NCI-H1417 (cell line): ENCODE results near the gene DDIT3.
"Not testable (repeated sequence)": the region's sequence is repeated elsewhere in the genome, so short reads cannot be mapped to it uniquely, and the experiment has no call there.

Source experiments
- DNase-seq, 3 experiments: peaks; one replicate each; lab custom pipeline; 2025; lab: John Stamatoyannopoulos, UW

Gene DDIT3

DNA sequence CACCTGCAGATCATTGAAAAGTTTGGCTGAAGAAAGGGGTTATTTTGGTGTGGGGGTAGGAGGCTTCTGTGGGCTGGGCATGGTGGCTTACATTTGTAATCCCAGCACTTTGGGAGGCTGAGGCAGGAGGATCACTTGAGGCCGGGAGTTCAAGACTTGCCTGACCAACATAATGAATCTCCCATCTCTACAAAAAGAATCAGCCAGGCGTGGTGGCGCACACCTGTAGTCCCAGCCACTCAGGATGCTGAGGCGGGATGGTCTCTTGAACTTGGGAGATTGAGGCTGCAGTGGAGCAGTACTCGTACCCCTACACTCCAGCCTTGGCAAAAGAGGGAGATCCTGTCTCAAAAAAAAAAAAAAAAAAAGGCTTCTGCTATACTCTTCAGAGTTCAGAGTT lies 7.0 kb downstream of the DDIT3 start:
- DNase-seq = no peak

GRCh38 chr12:57512665-57513064 lies 7.6 kb downstream of the DDIT3 start:
- no peak for DNase-seq

DNA sequence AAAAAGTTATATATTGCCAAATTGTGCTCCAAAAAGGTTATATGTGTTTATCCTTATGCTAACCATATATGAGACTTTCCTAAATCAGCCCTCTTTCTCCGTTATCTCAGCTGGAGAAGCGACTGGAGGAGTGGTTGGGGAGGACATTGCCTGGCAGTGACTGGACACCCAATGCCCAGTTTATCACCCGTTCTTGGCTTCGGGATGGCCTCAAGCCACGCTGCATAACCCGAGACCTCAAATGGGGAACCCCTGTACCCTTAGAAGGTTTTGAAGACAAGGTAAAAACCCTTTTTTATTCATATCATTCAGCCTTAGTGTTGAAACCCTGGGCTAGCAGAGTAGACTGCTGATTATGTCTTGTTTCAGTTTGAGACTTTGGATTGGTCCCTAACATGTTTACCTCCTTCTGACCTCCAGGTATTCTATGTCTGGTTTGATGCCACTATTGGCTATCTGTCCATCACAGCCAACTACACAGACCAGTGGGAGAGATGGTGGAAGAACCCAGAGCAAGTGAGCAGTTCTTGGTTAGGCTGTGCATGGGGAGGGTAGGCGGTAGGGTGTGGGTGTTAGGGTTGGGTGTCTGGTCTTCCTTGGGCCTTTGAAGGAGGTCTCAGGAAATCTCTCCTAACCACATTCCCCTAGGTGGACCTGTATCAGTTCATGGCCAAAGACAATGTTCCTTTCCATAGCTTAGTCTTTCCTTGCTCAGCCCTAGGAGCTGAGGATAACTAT lies 8.6 kb downstream of the DDIT3 start:
- no peak for DNase-seq

DNA sequence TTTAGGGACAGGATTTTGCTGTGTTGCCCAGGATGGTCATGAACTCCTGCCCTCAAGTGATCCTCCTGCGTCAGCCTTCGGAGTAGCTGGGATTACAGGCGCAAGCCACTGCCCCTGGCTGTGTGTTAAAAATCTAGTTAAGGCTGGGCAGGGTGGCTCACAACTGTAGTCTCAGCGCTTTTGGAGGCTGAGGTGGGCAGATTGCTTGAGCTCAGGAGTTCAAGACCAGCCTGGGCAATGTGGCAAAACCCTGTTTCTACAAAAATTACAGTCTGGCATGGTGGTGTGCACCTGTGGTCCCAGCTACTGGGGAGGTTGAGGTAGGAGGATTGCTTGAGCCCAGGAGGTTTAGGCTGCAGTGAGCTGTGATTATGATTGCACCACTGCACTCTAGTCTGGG lies 9.2 kb downstream of the DDIT3 start:
- no peak for DNase-seq

DNA sequence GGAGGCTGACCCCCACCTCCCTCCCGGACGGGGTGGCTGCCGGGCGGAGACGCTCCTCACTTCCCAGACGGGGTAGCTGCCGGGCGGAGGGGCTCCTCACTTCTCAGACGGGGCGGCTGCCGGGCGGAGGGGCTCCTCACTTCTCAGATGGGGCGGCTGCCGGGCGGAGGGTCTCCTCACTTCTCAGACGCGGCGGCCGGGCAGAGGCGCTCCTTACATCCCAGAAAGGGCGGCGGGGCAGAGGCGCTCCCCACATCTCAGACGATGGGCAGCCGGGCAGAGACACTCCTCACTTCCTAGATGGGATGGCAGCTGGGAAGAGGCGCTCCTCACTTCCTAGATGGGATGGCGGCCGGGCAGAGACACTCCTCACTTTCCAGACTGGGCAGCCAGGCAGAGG lies 12.5 kb downstream of the DDIT3 start:
- DNase-seq = not testable (repeated sequence)

DNA sequence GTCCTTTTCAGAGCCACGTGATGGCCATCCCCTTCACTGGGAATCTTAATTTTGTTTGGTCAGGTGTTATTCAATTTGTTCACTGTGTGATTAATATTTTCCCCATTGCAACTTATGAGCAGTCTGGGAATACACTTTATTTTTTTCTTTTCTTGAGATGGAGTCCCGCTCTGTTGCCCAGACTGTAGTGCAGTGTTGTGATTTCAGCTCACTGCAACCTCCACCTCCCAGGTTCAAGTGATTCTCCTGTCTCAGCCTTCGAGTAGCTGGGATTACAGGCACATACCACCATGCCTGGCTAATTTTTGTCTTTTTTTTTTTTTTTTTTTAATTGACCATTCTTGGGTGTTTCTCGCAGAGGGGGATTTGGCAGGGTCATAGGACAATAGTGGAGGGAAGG lies 13.8 kb downstream of the DDIT3 start:
- DNase-seq = not testable (repeated sequence)

DNA sequence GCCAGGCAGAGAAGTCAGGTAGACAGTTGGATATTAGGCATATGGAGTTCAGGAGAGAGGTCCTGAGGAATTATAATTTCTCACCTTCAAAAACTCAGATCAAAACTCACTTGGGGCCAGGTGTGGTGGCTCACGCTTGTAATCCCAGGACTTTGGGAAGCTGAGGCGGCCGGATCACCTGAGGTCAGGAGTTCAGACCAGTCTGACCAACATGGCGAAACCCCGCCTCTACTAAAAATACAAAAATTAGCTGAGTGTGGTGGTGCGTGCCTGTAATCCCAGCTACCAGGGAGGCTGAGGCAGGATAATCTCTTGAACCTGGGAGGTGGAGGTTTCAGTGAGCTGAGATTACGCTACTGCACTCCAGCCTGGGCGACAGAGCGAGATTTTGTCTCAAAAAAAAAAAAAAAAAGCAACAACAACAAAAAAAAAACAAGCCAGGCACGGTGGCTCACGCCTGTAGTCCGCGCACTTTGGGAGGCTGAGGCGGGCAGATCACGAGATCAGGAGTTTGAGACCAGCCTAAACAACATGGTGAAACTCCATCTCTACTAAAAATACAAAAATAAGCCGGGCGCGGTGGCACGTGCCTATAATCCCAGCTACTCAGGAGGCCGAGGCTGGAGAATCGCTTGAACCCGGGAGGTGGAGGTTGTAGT lies 17.9 kb downstream of the DDIT3 start:
- not testable (repeated sequence) for DNase-seq

DNA sequence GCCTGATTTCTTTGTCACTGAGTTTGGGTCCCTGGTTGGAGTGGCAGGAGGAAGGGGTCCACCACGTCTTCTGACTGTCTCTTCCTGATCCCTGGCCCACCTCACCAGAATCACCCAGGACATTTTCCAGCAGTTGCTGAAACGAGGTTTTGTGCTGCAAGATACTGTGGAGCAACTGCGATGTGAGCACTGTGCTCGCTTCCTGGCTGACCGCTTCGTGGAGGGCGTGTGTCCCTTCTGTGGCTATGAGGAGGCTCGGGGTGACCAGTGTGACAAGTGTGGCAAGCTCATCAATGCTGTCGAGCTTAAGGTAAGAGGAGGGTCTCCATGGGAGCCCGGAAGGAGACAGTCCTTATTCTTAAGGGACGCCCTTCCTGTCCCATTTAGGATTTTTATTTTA lies 20.1 kb downstream of the DDIT3 start:
- DNase-seq = no peak

GRCh38 chr12:57498571-57498970 lies 21.7 kb downstream of the DDIT3 start:
- DNase-seq = no peak

DNA sequence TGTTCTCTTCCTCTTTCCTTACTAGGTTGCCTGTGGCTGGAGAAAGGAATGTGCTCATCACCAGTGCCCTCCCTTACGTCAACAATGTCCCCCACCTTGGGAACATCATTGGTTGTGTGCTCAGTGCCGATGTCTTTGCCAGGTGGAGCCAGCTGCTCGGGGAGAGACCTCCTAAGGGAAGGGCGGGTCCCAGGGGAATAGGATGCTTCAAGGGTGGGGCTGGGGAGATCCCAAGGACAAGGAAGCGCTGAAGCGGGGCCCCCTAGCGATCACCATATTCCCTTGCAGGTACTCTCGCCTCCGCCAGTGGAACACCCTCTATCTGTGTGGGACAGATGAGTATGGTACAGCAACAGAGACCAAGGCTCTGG lies 22.2 kb downstream of the DDIT3 start:
- DNase-seq = no peak

GRCh38 chr12:57497223-57498131 lies 22.8 kb downstream of the DDIT3 start:
- peak in 1 of 3 experiments; percentile 25 for DNase-seq

- DNase-seq = peak in 1 of 3 experiments; percentile 80
Measured at GRCh38 chr12:57496822-57497221, 23.5 kb downstream of the DDIT3 start.

GRCh38 chr12:57495051-57495701 lies 25.1 kb downstream of the DDIT3 start:
- DNase-seq = not testable (repeated sequence)

- no peak for DNase-seq
Measured at GRCh38 chr12:57491393-57492280, 28.7 kb downstream of the DDIT3 start.

DNA sequence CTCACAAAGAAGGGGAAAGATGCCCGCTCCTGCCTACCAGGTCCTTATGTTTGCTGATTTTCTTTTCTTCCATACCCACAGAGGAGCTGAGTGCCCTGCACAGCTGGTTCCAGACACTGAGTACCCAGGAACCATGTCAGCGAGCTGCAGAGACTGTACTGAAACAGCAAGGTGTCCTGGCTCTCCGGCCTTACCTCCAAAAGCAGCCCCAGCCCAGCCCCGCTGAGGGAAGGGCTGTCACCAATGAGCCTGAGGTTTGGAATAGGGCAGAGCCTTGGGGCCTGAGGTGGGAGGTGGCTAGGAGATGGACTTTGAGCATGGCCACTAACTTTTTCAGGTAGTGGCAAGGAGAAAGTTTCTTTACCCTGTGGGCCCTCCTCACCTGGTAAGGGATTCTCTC lies 30.2 kb downstream of the DDIT3 start:
- DNase-seq = no peak

DNA sequence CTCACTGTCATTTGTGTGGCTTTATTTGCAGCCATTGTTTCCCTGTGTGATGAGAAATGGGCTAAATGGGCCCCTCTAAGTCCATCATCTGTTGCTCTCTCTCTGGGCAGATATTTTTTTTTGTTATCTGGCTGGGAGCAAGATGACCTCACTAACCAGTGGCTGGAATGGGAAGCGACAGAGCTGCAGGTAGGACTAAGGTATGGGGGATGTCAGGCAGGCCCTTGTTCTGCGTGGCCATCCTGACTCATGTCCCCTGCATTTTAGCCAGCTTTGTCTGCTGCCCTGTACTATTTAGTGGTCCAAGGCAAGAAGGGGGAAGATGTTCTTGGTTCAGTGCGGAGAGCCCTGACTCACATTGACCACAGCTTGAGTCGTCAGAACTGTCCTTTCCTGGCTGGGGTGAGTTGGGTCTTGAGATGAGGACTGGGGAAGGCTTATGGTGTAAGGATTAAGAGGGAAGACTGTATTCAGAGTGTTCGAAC lies 31.1 kb downstream of the DDIT3 start:
- DNase-seq = no peak

GRCh38 chr12:57488402-57489156 lies 31.7 kb downstream of the DDIT3 start:
- peak in 1 of 3 experiments; percentile 53 for DNase-seq

GRCh38 chr12:57487597-57488401 lies 32.5 kb downstream of the DDIT3 start, which contains the start of gene MARS1:
Gene MARS1 (plus strand): TSS chr12:57488068. CDS start chr12:57488091, 23 bp downstream.
- DNase-seq = peak; percentile 95 to 99 (median 99)

GRCh38 chr12:57487055-57487596 lies 33.2 kb downstream of the DDIT3 start:
- no peak for DNase-seq
